ENCODE data around the gene KIF26B.

GRCh38 chr1:245370175-245370825, 215.5 kb downstream of the KIF26B start:
- TF ChIP-seq HOXB13 (CRISPR knock-in tag; IDR thresholded peaks at IDR 0.05; ENCODE audit: low read depth) (no peak), CTCF (IDR thresholded peaks at IDR 0.05) (no peak), CHD2 (IDR thresholded peaks at IDR 0.05; ENCODE audit: low read length, partially characterized antibody) (no peak), TFCP2L1 (CRISPR knock-in tag; IDR thresholded peaks at IDR 0.05) (no peak), NR3C1 (IDR thresholded peaks at IDR 0.05) (no peak), RARB (CRISPR knock-in tag; IDR thresholded peaks at IDR 0.05) (no peak), CEBPB (IDR thresholded peaks at IDR 0.05) (no peak)
- TF ChIP-seq, protein P1, sequence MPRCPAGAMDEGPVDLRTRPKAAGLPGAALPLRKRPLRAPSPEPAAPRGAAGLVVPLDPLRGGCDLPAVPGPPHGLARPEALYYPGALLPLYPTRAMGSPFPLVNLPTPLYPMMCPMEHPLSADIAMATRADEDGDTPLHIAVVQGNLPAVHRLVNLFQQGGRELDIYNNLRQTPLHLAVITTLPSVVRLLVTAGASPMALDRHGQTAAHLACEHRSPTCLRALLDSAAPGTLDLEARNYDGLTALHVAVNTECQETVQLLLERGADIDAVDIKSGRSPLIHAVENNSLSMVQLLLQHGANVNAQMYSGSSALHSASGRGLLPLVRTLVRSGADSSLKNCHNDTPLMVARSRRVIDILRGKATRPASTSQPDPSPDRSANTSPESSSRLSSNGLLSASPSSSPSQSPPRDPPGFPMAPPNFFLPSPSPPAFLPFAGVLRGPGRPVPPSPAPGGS (IDR thresholded peaks at IDR 0.05): no peak

Data from A549 (cell line).